ENCODE results near the gene STING1.

Gene STING1

DNA sequence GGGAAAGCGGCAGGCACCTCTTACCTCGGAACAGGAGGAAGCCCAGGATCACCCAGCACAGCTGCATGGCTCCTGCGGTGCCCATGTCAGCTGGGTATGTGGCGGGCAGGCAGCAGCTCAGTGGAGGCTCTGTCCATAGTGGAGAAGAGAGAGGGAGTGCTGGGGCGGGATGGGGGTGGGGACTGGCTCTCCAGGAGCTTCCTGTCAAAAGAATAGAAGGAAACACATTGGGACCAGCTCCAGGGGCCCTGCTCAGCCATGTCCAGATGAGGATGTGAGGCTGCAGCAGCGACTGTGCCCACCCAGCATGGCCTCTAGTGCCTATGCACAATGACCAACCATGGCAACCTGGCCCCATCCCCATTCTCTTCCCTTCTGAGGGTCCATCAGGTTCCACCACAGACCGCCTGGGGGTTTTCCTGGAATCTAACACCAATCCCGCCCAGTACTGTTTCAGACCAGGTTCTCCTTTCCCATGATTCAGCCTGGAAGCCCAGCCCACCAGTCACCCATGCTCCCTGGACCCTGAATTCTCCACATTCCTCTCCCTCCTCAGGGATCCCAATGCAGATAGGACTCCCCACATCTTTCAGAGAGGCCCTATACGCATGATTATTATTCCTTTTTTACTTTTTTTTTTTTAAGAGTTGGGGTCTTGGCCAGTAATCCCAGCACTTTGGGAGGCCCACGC, 19.8 kb downstream of the STING1 start, which contains the start of gene ECSCR:
Gene ECSCR (minus strand): TSS at position 158 of the 691 bp plus-strand sequence. CDS start 73 bp downstream, at position 85.
- no peak for DNase-seq

GRCh38 chr5:139461698-139462097, 20.9 kb downstream of the STING1 start:
- no peak for DNase-seq

- no peak for DNase-seq
These were observed 21.4 kb downstream of the STING1 start for GRCh38 chr5:139461176-139461575.

- no peak for DNase-seq
These were observed 22.1 kb downstream of the STING1 start for GRCh38 chr5:139460455-139460854.

DNA sequence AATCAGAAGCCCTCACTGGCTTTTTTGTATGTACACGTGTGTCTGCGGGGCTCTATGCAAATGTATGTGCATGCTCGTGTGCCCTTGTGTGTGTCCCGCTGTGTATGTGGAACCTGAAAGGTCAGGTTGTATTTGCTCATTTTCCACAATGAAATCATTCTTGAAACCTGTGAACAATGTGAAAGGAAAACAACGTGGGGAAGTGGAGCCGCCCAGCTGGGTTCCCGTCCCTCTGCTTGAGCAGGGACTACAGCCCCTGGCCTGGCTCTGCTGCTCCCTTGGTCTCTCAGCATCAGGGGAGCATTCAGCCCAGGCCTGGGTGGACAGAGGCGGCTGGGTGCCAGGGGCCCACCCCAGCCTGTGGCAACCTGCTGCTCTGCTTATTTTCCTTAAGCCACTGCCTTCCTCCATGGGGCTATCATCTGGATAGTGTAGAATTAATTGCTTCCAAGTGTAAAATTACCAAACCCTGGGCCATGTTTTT, 23.1 kb downstream of the STING1 start:
- DNase-seq, result peak; percentile 72 to 73

DNA sequence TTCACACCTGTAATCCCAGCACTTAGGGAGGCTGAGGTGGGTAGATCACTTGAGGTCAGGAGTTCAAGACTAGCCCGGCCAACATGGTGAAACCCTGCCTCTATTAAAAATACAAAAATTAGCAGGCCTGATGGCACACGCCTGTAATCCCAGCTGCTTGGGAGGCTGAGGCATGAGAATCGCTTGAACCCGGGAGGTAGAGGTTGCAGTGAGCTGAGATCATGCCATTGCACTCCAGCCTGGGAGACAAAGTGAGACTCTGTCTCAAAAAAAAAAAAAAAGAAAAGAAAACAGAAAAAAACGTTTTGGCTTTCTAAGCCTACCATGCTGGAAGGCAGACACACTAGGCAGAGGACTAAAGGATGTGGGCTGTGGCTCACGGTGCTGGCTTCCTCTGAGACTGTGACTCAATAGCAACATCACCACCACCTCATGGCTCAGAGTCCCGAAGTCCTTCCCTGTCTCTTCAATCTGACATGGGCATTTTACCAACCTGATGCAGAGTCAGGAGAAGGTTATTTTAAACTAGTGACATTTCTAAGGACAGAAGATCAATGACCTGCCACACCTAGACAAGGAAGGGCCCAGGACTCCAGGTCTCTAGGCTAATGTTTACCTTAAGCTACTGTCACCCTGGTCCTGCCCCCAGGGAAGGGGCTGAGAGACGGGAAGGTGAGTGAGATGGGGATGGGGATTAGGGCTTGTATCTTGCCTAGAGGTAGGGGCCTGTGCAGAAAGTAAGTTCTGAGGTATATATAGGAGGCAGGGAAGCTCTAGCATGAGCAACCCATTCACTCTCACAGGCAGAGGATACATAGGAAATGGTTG, 23.8 kb downstream of the STING1 start:
- DNase-seq, result peak; percentile 77 to 79

GRCh38 chr5:139457653-139458306, 24.8 kb downstream of the STING1 start:
- DNase-seq, result peak; percentile 61 to 67

GRCh38 chr5:139457241-139457640, 25.3 kb downstream of the STING1 start:
- DNase-seq, result no peak

- DNase-seq, result peak in 1 of 2 experiments; percentile 33
These were observed 25.8 kb downstream of the STING1 start for GRCh38 chr5:139456776-139457175.

DNA sequence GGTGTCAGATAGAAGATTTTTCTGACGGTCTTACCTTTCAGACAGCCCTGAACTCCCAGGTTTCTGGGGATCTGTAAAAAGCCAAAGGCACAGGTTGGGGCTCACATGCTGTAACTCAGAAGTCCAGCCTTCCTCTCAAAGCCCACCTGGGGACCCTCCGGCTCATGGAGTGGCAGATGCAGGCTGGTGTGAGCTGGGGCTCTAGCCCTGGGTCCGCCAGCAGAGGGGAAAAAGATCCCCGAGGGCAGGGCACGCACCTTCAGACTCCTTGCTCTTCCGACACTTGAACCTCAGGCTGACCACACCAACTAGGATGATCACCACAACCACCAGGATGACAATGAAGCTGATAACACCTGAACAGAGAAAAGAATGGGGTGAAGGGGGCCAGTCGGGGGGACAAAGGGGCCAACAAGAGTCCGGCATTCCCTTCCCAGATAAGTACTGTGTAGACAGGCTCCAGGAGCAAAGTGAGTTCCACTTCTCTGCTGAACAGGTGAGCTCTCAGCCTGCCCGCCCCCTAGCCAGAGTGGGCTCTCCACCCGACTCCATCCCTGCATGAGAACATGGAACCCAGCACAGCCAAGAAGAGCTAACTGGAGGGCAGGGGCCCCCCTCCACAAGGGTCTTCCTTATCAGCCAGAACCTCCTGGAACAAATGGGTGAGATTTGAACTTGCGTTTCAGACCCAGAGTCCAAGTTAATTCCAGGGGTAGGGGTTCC, 27.8 kb downstream of the STING1 start:
- DNase-seq, result no peak

DNA sequence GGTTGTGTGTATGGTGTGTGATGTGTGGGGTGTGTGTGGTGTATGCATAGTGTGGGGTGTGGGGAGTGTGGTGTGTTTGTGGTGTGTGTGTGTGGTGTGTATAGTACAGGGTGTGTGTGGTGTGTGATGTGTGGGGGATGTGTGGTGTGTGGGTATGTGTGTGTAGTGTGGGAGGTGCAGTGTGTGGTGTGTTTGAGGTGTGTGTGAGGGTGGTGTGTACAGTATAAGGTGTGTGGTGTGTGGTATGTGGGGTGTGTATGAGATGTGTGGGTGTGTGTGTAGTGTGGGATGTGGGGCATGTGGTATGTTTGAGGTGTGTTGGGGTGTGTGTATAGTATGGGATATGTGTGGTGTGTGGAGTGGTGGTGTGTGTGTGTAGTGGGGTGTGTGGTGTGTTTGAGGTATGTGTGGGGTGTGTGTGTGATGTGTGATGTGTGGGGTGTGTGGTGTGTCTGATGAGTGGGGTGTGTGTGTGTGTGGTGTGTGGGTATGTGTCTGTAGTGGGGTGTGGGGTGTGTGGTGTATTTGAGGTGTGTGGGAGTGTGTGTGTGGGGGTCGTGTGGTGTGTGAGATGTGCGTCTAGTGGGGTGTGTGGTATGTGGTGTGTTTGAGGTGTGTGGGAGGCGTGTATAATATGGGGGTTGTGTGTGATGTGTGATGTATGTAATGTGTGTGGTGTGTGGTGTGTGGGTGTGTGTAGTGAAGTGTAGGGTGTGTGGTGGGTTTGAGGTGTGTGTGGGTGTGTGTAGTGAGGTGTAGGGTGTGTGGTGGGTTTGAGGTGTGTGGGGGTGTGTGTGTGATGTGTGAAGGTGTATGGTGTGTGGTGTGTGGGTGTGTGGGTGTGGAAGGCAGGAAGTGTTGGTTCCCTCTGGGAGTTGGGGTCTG, 28.6 kb downstream of the STING1 start:
- DNase-seq, result peak in 1 of 2 experiments; percentile 38

- DNase-seq, result peak in 1 of 2 experiments; percentile 20
These were observed 30.5 kb downstream of the STING1 start for GRCh38 chr5:139451878-139452660.

DNA sequence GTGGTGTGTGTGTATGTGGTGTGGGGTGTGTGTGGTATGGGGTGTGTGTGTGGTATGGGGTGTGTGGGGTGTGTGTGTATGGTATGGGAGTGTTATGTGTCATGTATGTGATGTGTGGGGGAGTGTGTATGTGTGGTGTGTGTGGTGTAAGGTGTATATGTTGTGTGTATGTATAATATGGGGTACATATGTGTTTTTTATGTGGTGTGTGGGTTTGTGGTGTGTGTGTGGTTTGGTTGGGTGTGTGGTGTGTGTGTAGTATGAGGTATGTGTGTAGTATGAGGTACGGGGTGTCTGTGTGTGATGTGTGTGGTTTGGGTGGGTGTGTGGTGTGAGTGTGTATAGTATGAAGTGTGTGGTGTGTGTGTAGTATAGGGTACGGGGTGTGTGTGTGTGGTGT, 31.4 kb downstream of the STING1 start:
- DNase-seq, result no peak

DNA sequence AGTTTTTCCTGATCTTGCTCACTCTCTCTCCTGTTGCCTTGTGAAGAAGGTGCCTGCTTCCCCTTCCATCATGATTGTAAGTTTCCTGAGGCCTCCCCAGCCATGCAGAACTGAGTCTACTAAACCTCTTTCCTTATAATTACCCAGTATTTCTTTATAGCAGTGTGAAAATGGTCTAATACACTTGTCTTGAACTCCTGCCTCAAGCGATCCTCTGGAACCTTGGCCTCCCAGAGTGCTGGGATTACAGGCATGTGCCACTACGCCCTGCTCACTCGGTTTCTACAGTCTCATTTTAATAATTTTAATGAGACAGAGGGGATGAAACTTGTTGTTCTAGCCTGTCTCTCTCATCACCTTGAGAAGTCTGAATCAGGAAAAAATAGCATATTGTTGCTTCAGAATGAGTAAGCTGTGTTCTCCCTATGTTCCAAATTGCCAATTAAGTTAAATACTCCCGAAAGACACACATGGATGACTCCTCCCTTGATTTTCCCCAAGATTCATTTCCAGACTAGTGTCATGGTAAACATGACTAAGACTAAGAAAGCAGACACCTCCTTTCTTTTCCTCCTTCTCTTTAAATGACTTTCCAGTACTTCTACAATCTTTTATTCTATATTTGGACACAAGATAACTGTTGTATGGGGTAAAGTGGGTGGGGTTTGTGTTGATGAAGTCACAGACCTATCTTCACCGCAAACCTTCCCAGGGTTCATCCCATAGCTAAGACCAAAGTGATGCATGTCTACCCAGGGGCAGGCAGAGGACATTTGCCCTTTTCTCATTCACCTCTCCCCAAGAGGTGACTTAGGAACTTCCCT, 35.4 kb downstream of the STING1 start:
- DNase-seq, result peak; percentile 67 to 71

- DNase-seq, result no peak
These were observed 37.0 kb downstream of the STING1 start for GRCh38 chr5:139445325-139446170.

DNA sequence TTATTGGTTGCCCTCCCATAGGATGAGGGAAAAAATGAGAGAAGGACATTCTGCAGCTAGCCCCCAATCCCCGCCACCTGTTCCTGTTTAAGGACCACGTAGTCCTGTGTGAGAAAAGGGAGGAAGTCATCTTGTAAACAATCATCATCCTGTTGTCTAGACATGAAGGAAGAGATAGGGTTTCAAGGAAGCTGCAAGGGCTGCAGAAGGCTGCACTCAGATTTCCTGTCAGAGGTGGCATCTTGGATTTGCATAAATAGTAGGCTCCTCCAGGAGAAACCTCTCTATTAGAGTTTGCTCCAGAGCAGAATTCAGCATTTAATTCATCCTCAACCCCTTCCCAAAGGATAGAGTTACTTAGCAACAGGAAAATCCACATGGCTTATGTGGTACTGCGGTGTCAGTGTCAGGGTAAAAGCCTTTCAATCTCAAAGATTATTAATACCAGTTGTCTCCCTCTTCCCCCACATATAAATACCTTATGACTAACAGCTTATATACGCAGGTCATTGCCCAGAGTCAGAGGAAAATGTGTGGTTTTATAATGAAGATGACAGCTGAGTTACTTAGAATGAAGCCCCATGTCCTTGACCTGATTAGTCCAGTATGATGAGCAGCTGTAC, 38.6 kb downstream of the STING1 start:
- DNase-seq, result peak in 1 of 2 experiments; percentile 31

DNA sequence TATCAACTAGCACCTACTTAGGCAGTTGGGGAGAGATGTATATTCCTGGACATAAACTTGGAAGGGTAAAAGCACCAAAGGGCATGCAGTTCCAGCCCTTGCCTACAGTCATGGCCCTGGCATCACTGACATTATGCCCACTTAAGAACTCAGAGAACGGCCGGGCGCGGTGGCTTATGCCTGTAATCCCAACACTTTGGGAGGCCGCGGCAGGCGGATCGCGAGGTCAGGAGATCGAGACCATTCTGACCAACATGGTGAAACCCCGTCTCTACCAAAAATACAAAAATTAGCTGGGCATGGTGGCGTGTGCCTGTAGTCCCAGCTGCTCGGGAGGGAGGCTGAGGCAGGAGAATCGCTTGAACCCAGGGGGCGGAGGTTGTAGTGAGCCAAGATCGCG, 42.1 kb downstream of the STING1 start:
- peak in 1 of 2 experiments; percentile 16 for DNase-seq

All from activated T-cell treated with anti-CD3 and anti-CD28 coated beads, Interleukin-2, amount 50 U/mL, for 48 hours (primary cell).